Adipocyte (in vitro differentiated cells): ENCODE results near the gene TMEM121B.

Experiments used
- DNase-seq: peaks from one replicate; pipeline ENCODE4 v3.0.0-alpha.2; 2015; ENCODE audit warnings: low read depth
- H3K27me3 ChIP-seq: replicated peaks from 2 replicates; pipeline ENCODE4 v1.7.0; 2013; ENCODE audit warnings: mild to moderate bottlenecking, low read length, moderate library complexity; ENCODE audit not compliant: control insufficient read depth, insufficient read depth
- H3K36me3 ChIP-seq: 2 replicates; pipeline ENCODE4 v1.7.0; 2013; ENCODE audit warnings: low read length, mild to moderate bottlenecking, moderate library complexity; ENCODE audit not compliant: control insufficient read depth, insufficient read depth, severe bottlenecking
- H3K4me1 ChIP-seq: 2 replicates; pipeline ENCODE4 v1.7.0; 2013; ENCODE audit warnings: mild to moderate bottlenecking, low read length, moderate library complexity; ENCODE audit not compliant: control insufficient read depth, insufficient read depth
- H3K4me3 ChIP-seq: 2 replicates; pipeline ENCODE4 v1.7.0; 2013; ENCODE audit warnings: mild to moderate bottlenecking, low read length, moderate library complexity
- H3K9ac ChIP-seq: 2 replicates; pipeline ENCODE4 v1.7.0; 2013; ENCODE audit warnings: mild to moderate bottlenecking, low read length, moderate library complexity
- H3K9me3 ChIP-seq: 2 replicates; pipeline ENCODE4 v1.7.0; 2013; ENCODE audit warnings: mild to moderate bottlenecking, low read length, moderate library complexity; ENCODE audit not compliant: control insufficient read depth

TMEM121B gene

GRCh38 chr22:17086788-17087497 is 34.2 kb downstream of the TMEM121B start:
- DNase-seq = no peak
- Histone ChIP-seq H3K4me3 (peak overlapping the region; percentile 90), H3K4me1 (peaks cover 25% of the 10 kb centered on the region), H3K9me3 (no peaks in the 10 kb centered on the region), H3K27me3 (no peaks in the 10 kb centered on the region), H3K9ac (peak overlapping the region; percentile 95), H3K36me3 (no peaks in the 10 kb centered on the region)

- Histone ChIP-seq H3K4me1 (peaks cover 25% of the 10 kb centered on the region), H3K4me3 (peak overlapping the region; percentile 90), H3K36me3 (no peaks in the 10 kb centered on the region), H3K9me3 (no peaks in the 10 kb centered on the region), H3K9ac (peak overlapping the region; percentile 95), H3K27me3 (no peaks in the 10 kb centered on the region)
- DNase-seq = no peak
Observed at GRCh38 chr22:17086296-17086695, 34.9 kb downstream of the TMEM121B start.

- H3K27me3 ChIP-seq = no peaks in the 10 kb centered on the region
- H3K4me3 ChIP-seq = peak overlapping the region; percentile 90
- no peaks in the 10 kb centered on the region for H3K36me3 ChIP-seq
- H3K4me1 ChIP-seq = peaks cover 25% of the 10 kb centered on the region
- DNase-seq = peak; percentile 76
- peak overlapping the region; percentile 95 for H3K9ac ChIP-seq
- no peaks in the 10 kb centered on the region for H3K9me3 ChIP-seq
Observed at GRCh38 chr22:17085277-17086181, 35.6 kb downstream of the TMEM121B start.

- H3K4me1 ChIP-seq = peaks cover 26% of the 10 kb centered on the region
- H3K9ac ChIP-seq = peak within 1 kb of the TSS; percentile 95
- no peaks in the 10 kb centered on the region for H3K36me3 ChIP-seq
- no peaks in the 10 kb centered on the region for H3K27me3 ChIP-seq
- H3K9me3 ChIP-seq = no peaks in the 10 kb centered on the region
- peak; percentile 95 for DNase-seq
- peak within 1 kb of the TSS; percentile 90 for H3K4me3 ChIP-seq
Observed at GRCh38 chr22:17084554-17085276, 36.4 kb downstream of the TMEM121B start, which contains the start of gene IL17RA. IL17RA (plus strand) TSS chr22:17085000; CDS start chr22:17085092, 92 bp downstream.

GRCh38 chr22:17083811-17084441 is 37.2 kb downstream of the TMEM121B start:
- Histone ChIP-seq H3K36me3 (no peaks in the 10 kb centered on the region), H3K4me3 (peak overlapping the region; percentile 90), H3K9me3 (no peaks in the 10 kb centered on the region), H3K27me3 (no peaks in the 10 kb centered on the region), H3K4me1 (peaks cover 32% of the 10 kb centered on the region), H3K9ac (peak overlapping the region; percentile 95)
- DNase-seq = no peak

- H3K4me3 ChIP-seq = no peak overlapping the region
- H3K27me3 ChIP-seq = no peaks in the 10 kb centered on the region
- peaks cover 32% of the 10 kb centered on the region for H3K4me1 ChIP-seq
- DNase-seq = no peak
- no peaks in the 10 kb centered on the region for H3K36me3 ChIP-seq
- no peak overlapping the region for H3K9ac ChIP-seq
- no peaks in the 10 kb centered on the region for H3K9me3 ChIP-seq
Observed at GRCh38 chr22:17083255-17083654, 37.9 kb downstream of the TMEM121B start.

- peak; percentile 61 for DNase-seq
- Histone ChIP-seq H3K4me1 (peaks cover 19% of the 10 kb centered on the region), H3K9ac (no peak overlapping the region), H3K27me3 (no peaks in the 10 kb centered on the region), H3K9me3 (no peaks in the 10 kb centered on the region), H3K36me3 (no peaks in the 10 kb centered on the region), H3K4me3 (no peak overlapping the region)
Observed at GRCh38 chr22:17079572-17079971, 41.6 kb downstream of the TMEM121B start.

- peak; percentile 46 for DNase-seq
- Histone ChIP-seq H3K36me3 (no peaks in the 10 kb centered on the region), H3K4me3 (no peak overlapping the region), H3K9me3 (no peaks in the 10 kb centered on the region), H3K4me1 (peaks cover 15% of the 10 kb centered on the region), H3K9ac (no peak overlapping the region), H3K27me3 (no peaks in the 10 kb centered on the region)
Observed at GRCh38 chr22:17077255-17077654, 43.9 kb downstream of the TMEM121B start.

GRCh38 chr22:17074648-17075002 is 46.5 kb downstream of the TMEM121B start:
- Histone ChIP-seq H3K4me3 (no peak overlapping the region), H3K36me3 (no peaks in the 10 kb centered on the region), H3K9ac (peak overlapping the region; percentile 22), H3K9me3 (no peaks in the 10 kb centered on the region), H3K27me3 (no peaks in the 10 kb centered on the region), H3K4me1 (peaks cover 13% of the 10 kb centered on the region)
- DNase-seq = no peak

- DNase-seq = no peak
- Histone ChIP-seq H3K9me3 (no peaks in the 10 kb centered on the region), H3K27me3 (no peaks in the 10 kb centered on the region), H3K4me1 (peaks cover 8% of the 10 kb centered on the region), H3K4me3 (no peak overlapping the region), H3K9ac (no peak overlapping the region), H3K36me3 (no peaks in the 10 kb centered on the region)
Observed at GRCh38 chr22:17072877-17073276, 48.3 kb downstream of the TMEM121B start.
